Heart right ventricle (tissue), 16 donors: Measurements from ENCODE around the gene GNG13. TPM values are rescaled to one million over a fixed set of nuclear protein-coding genes. Genes with fewer than 3 reads are reported as not detected.

Source experiments
- ATAC-seq, 8 donors: fragments of 200-7000 bp; cut with Tn5 transposase; one replicate each; pipeline ENCODE4 v1.9.1; 2020; ENCODE audit warnings: mild to moderate bottlenecking in 8 of 8, moderate library complexity in 8 of 8, moderate number of reproducible peaks in 1 of 8
- DNase-seq, 2 donors: peaks; one replicate each; pipeline ENCODE4 v3.0.0-alpha.2; 2020
- H3K27ac ChIP-seq, 10 donors: fragments of 200-600 bp; sonication (generic) in 2 of 10; one replicate each; pipeline versions ENCODE4 v1.5.0 to v1.8.0; 2020 to 2022; ENCODE audit warnings: mild to moderate bottlenecking in 3 of 10
- H3K27me3 ChIP-seq, 7 donors: fragments of 200-600 bp; one replicate each; pipeline ENCODE4 v1.8.0; 2021 to 2022; ENCODE audit warnings: mild to moderate bottlenecking in 2 of 7
- H3K36me3 ChIP-seq, 9 donors: fragments of 200-600 bp; sonication (generic) in 1 of 9; one replicate each; pipeline versions ENCODE4 v1.5.0 to v1.8.0; 2020 to 2022; ENCODE audit warnings: mild to moderate bottlenecking in 2 of 9
- H3K4me1 ChIP-seq, 9 donors: fragments of 200-600 bp; sonication (generic) in 1 of 9; one replicate each; pipeline versions ENCODE4 v1.5.0 to v1.8.0; 2020 to 2022; ENCODE audit warnings: mild to moderate bottlenecking in 4 of 9
- H3K4me3 ChIP-seq, 10 donors: fragments of 200-600 bp; sonication (generic) in 2 of 10; one replicate each; pipeline versions ENCODE4 v1.5.0 to v1.8.0; 2020 to 2022; ENCODE audit warnings: mild to moderate bottlenecking in 7 of 10, moderate library complexity in 2 of 10
- H3K9me3 ChIP-seq, 11 donors: fragments of 200-600 bp in 10 of 11; sonication (generic) in 2 of 11; one replicate each; pipeline versions ENCODE4 v1.5.0 to v1.8.0; 2013 to 2022; ENCODE audit warnings: mild to moderate bottlenecking in 2 of 11, control low read depth in 1 of 11, moderate library complexity in 1 of 11
- WGBS, 2 donors: extraction: QIAGEN DNeasy Blood & Tissue Kit; methylation state at CpG; one replicate each; pipeline ENCODE4 v1.1.7; 2013; ENCODE audit warnings: inconsistent platforms in 1 of 2; 5-methylcytosine and 5-hydroxymethylcytosine counted together
- intact Hi-C, 10 donors: fragments of 100-400 bp; cut with DNase I; formaldehyde crosslinking; loops; one replicate each; pipeline versions ENCODE4 v1.11.1 to v1.14.2; 2022
- polyA plus RNA-seq, 2 donors: library from polyadenylated mRNA; stranded (reverse); fragments of 200-250 nt; gene quantifications; one replicate each; pipeline ENCODE4 v1.2.3, GENCODE V29; 2013
- total RNA-seq, 10 donors: library from RNA; stranded (reverse); fragmentation: NEBNext Ultra II Directional in 3 of 10; extraction: Animal tissue kit (Norgen Biotek cat#: 25700) in 3 of 10; gene quantifications; one replicate each; pipeline versions ENCODE4 v1.2.1 to v1.2.4, GENCODE V29; 2021 to 2023
- TF ChIP-seq, protein P1 (sequence below), 9 donors: fragments of 200-600 bp; sonication (generic) in 2 of 9; IDR thresholded peaks; one replicate each; pipeline versions ENCODE4 v1.5.0 to v1.8.0; 2021 to 2022; ENCODE audit warnings: antibody characterized with exemption in 9 of 9, mild to moderate bottlenecking in 5 of 9, moderate library complexity in 1 of 9
- donor health status: Arrhythmogenic right ventricular cardiomyopathy.
- donor health status: ischemic (EF 13 %, LVEDD 7.1; RV severe dilation, severe dysfunction).
- donor health status: healthy with polysubstance abuse.
- donor health status: DM: no; HTN: yes; CAD: no.
- donor health status: DM: no; HTN: no; CAD: no.
- donor health status: ischemic (EF 25% LVEDD 6.9; RV normal size, moderate dysfunction).
- donor health status: ischemic (EF 25% LVEDD 5.7; RV mildly dilated, moderate dysfunction).
- donor health status: healthy.
- donor health status: DM: yes; HTN: yes; CAD: no.
- donor health status: Ischemic cardiomyopathy.
- donor health status: ischemic (EF 35%, LVEDD 5.7; RV mildly dilated, moderate dysfunction).
- donor health status: nonischemic (EF 11% LVEDD 7.7; RV severe dilation, severe dysfunction).
- donor health status: DM: yes; HTN: yes; CAD: no.
- donor health status: PGD.
- donor health status: ischemic (EF 29% LVEDD 5.4; RV normal size, mild dysfunction).
- donor health status: nonischemic (EF 23%, LVEDD 6.1; RV moderate dilation, normal function).

Gene GNG13
- total and polyA plus RNA-seq, 12 donors: not detected

DNA sequence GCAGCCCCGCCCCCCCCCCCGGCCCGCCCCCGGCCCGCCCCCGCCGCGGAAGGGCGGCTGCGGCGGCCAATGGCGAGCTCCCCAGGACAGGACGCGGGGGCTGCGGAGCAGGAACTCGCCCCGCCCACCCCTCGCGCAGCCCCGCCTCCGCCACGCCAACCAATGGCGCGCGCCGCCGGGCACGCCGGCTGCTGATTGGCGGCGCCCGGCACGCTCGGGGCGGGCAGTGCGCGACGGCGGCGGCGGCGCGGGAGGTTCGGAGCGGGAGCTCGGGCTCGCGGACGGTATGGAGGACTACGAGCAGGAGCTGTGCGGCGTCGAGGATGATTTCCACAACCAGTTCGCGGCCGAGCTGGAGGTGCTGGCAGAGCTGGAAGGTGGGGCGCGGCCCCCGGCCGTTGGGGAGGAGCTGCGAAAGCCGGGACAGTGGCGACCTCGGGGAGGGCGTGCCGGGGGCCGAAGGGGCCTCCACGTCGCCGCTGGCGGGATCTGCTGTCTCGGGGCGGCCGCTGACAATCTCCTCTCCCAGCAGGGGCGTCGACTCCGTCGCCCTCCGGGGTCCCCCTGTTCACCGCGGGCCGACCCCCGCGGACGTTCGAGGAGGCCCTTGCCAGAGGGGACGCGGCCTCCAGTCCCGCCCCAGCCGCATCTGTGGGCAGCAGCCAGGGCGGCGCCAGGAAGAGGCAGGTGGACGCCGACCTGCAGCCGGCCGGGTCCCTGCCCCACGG is 12.0 kb downstream of the GNG13 start, which contains the start of gene CHTF18:
Gene CHTF18, plus strand, starts transcription at position 222 of the 728 bp plus-strand sequence. Its CDS starts 65 bp downstream, at position 287.
- peak within 1 kb of the TSS in 9 of 10 donors; percentile 59 to 88 (median 78) for H3K27ac ChIP-seq
- ATAC-seq: peak; percentile 80 to 97 (median 94)
- peaks cover 0 to under 1% (median 0%) of the 10 kb centered on the region in 7 donors for H3K27me3 ChIP-seq
- 0 to 1% methylated on average over 92 to 97 of the region's 97 CpGs for WGBS, 2 donors
- H3K36me3 ChIP-seq: peaks cover 0 to 29% (median 0%) of the 10 kb centered on the region in 9 donors
- H3K4me1 ChIP-seq: peaks cover 12 to 37% (median 24%) of the 10 kb centered on the region in 9 donors
- H3K4me3 ChIP-seq: peak within 1 kb of the TSS; percentile 81 to 99 (median 94)
- TF ChIP-seq, protein P1, sequence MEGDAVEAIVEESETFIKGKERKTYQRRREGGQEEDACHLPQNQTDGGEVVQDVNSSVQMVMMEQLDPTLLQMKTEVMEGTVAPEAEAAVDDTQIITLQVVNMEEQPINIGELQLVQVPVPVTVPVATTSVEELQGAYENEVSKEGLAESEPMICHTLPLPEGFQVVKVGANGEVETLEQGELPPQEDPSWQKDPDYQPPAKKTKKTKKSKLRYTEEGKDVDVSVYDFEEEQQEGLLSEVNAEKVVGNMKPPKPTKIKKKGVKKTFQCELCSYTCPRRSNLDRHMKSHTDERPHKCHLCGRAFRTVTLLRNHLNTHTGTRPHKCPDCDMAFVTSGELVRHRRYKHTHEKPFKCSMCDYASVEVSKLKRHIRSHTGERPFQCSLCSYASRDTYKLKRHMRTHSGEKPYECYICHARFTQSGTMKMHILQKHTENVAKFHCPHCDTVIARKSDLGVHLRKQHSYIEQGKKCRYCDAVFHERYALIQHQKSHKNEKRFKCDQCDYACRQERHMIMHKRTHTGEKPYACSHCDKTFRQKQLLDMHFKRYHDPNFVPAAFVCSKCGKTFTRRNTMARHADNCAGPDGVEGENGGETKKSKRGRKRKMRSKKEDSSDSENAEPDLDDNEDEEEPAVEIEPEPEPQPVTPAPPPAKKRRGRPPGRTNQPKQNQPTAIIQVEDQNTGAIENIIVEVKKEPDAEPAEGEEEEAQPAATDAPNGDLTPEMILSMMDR (IDR thresholded peaks at IDR 0.05): no peak
- H3K9me3 ChIP-seq: no peaks in the 10 kb centered on the region
- intact Hi-C loops: loop anchor here in 5 of 10 donors (2.0 to 5.0 kb wide), 3 partner anchors 46 to 76 kb away; partner anchors contain the start of genes CIAO3 (in 1 of the 5) and METRN (in 1 of the 5)
- peak; percentile 90 to 94 for DNase-seq

DNA sequence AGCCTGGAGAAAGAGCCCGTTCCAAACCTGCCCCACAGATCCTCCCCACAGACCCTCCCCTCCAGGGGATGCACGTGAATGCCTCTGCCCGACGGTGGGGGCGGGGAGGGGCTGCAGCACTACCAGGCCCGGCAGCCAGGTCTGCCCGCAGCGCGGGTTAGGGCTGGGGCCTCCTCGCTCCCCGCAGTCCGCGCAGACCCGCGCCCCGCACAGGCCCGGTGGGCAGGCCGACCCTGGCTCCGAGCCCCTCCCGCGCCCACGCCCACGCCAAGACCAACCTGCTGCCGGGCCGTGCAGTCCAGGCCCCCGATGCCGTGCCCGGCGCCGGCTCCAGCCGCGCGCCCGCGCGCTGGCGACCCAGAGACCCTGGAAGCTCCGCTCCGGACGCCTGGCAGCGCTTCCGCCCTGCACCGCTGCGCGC is 12.5 kb downstream of the GNG13 start, which contains the start of gene RPUSD1:
Gene RPUSD1, minus strand, starts transcription at position 404 of the 421 bp plus-strand sequence. CDS start 644 bp downstream, outside the sequence.
- Histone ChIP-seq H3K27me3 (peaks cover 0 to 6% (median 3%) of the 10 kb centered on the region in 7 donors), H3K27ac (peak within 1 kb of the TSS in 9 of 10 donors; percentile 59 to 88 (median 78)), H3K9me3 (no peaks in the 10 kb centered on the region), H3K4me1 (peaks cover 12 to 40% (median 26%) of the 10 kb centered on the region in 9 donors), H3K4me3 (peak within 1 kb of the TSS; percentile 81 to 99 (median 94)), H3K36me3 (peaks cover 0 to 29% (median 0%) of the 10 kb centered on the region in 9 donors)
- DNase-seq (no peak), ATAC-seq (peak in 5 of 8 donors; percentile 2 to 7 (median 4))
- WGBS, 2 donors: 0 to 1% methylated on average over 32 to 45 of the region's 45 CpGs
- TF ChIP-seq, protein P1 (IDR thresholded peaks at IDR 0.05): peak in 1 of 9 donors; percentile 3
- intact Hi-C loops: loop anchor here in 6 of 10 donors (2.0 to 5.0 kb wide), 4 partner anchors 46 to 77 kb away; partner anchors contain the start of genes CIAO3 (in 1 of the 6) and METRN (in 1 of the 6)

DNA sequence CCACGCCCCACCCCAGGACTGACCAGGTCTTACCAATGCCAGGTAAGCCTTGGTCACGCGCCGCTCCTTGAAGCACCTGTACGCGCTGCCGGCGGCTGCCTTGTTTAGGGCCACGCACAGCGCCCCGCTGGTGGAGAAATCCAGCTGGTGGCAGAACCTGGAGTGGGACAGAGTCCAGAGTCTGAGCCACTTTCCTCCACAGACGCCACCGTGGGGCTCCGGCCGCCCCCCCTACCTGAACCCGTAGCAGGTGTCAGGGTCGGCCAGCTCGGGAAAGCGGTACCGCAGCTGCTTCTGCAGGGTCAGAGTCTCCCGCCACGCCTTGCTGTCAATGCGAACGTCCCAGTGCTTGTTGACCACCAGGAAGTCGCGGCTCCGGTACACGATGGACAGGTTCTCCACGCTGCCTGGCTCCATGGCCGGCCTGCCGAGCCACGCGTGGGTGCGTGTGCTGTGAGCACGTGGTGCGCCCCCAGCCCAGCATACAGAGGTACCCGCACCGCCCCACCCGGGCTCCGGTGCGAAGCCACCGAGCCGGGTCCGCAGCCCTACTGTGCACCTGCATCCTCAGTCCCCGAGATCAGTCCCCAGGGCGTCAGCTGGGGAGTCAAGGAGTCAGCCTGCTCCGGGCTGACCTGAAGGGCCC is 13.1 kb downstream of the GNG13 start:
- intact Hi-C loops: loop anchor here in 5 of 10 donors (2.0 to 5.0 kb wide), 3 partner anchors 45 to 77 kb away; partner anchors contain the start of gene CIAO3 (in 1 of the 5)
- ATAC-seq (no peak), DNase-seq (no peak)
- H3K4me1 ChIP-seq: peaks cover 12 to 40% (median 26%) of the 10 kb centered on the region in 9 donors
- peaks cover 0 to 11% (median 8%) of the 10 kb centered on the region in 7 donors for H3K27me3 ChIP-seq
- H3K4me3 ChIP-seq: peak overlapping the region; percentile 70 to 99 (median 94)
- WGBS, 2 donors: 35 to 42% methylated on average over 43 to 47 of the region's 47 CpGs
- H3K36me3 ChIP-seq: peaks cover 0 to 26% (median 0%) of the 10 kb centered on the region in 9 donors
- no peaks in the 10 kb centered on the region for H3K9me3 ChIP-seq
- peak overlapping the region in 9 of 10 donors; percentile 59 to 88 (median 78) for H3K27ac ChIP-seq
- TF ChIP-seq, protein P1 (IDR thresholded peaks at IDR 0.05): no peak
